ENCODE measurements around the gene SETMAR. TPM values are rescaled to one million over a fixed set of nuclear protein-coding genes. Genes with fewer than 3 reads are reported as not detected.
"Not testable (repeated sequence)": the region's sequence is repeated elsewhere in the genome, so short reads cannot be mapped to it uniquely, and the experiment has no call there.

The SETMAR gene
- polyA plus RNA-seq, 3 donors, result 9.6 to 23.5 (median 17.1) TPM

DNA sequence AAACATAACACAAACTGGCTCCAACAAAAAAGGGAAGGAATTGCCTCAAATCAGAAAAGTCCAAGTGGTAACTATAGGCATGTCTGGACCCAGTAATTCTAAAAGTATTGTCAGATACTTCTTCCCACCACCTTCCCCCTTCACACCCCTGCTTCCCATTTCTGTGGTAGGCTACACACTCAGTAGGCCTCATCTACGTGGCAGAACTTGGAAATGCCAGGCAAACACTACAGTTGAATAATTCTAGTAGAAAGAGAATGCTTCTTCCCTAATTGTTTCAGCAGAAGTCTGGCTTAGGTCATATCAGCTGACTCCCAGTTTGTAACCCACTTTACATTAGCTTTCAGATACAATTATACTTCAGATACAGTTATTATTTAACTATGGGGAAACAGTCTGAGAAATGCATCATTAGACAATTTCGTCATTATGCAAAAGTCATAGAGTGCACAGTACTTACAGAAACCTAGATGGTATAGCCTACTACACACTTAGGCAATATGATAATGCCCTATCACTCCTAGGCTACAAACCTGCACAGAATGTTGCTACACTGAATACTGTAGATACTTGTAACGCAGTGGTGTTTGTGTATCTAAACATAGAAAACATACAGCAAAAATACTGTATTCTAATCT lies 6.4 kb downstream of the SETMAR start:
- H3K27ac ChIP-seq (ENCODE audit: low read depth, low read length), result no peak overlapping the region
- WGBS, 3 donors, result 70 to 74% (median 71%) methylated on average over 3 of the region's 3 CpGs

DNA sequence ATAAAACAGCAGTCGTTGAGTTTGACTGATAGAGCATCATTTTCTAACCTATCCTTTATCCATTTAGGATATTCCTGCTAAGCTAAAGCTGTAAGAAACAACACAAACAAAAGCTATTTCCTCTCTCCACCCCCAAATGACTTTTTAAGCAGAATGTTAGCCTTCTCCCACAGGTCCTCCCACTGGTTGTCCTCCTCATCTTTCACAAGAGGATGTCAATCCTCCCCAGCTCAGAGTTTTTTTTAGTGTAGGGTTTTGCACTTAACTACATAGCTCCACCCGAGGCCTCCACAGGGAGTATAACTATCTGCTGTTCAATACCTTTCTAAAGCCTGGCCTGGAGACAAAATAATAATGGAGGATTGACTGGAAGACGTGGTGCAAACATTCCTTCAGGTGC lies 7.8 kb downstream of the SETMAR start:
- no peak overlapping the region for H3K27ac ChIP-seq (ENCODE audit: low read depth, low read length)
- WGBS, 3 donors, result 56 to 57% (median 56%) methylated on average over 3 of the region's 3 CpGs

- no peak overlapping the region for H3K27ac ChIP-seq (ENCODE audit: low read depth, low read length)
Measured at GRCh38 chr3:4311496-4311895, 8.3 kb downstream of the SETMAR start.

DNA sequence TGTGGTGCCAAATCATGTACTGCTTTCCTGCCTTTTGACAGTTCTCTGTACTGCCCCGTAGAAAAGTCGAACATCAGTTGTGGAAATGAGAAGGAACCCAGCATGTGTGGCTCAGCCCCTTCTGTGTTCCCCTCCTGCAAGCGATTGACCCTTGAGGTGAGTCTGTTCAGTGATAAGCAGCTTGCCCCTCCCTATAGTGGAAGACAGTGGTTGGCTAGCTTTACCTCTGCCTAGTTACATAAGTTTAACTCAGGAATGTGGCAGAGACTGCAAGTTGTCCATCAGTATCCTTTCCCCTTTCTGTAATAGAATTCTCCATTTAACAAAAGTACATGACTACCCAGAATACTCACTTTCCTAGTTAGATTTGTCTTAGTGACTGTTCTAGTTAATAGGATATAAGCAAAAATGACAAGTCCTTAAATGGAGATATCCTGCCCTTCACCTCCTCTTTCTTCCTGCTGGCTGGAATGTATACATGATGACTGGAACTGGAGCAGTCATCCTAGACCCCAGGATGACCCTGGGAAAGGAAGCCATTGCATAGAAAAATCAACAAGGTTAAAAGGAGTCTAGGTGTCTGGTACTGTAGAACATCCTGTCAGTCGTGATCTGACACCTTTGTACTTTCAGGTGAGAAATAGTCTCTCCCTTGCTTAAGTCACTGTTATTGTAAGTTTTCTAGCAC lies 10.6 kb downstream of the SETMAR start:
- WGBS, 3 donors, result 89 to 93% (median 92%) methylated on average over 4 of the region's 4 CpGs

GRCh38 chr3:4314688-4315087 lies 11.5 kb downstream of the SETMAR start:
- H3K27ac ChIP-seq (ENCODE audit: low read depth, low read length), result no peak overlapping the region
- WGBS, 3 donors, result 87 to 89% (median 88%) methylated on average over 4 of the region's 4 CpGs

More for the DNA sequence above, 10.6 kb downstream of the SETMAR start:
- no peak overlapping the region for H3K27ac ChIP-seq (ENCODE audit: low read depth, low read length)

- no peak overlapping the region for H3K27ac ChIP-seq (ENCODE audit: low read depth, low read length)
Measured at GRCh38 chr3:4320096-4320911, 17.1 kb downstream of the SETMAR start.

DNA sequence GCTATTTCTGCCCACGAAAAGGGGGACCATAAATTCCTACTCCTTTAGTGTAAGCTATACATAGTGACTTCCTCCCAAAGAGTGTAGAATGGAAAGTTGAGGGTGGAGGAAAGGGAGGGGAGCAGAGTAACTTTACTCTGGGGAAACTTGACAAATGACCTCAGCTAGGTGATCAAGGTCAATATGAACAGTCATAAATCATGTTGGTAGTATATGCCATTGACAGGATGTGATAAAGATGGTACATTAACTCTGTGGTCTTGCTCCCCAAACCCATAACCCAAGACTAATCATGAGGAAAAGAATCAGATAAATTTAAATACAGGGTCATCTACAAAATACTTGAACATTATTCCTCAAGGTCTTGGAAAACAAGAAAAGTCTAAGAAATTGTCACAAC lies 18.6 kb downstream of the SETMAR start:
- no peak overlapping the region for H3K27ac ChIP-seq (ENCODE audit: low read depth, low read length)
- 73 to 94% (median 76%) methylated on average over 1 of the region's 1 CpG for WGBS, 3 donors

DNA sequence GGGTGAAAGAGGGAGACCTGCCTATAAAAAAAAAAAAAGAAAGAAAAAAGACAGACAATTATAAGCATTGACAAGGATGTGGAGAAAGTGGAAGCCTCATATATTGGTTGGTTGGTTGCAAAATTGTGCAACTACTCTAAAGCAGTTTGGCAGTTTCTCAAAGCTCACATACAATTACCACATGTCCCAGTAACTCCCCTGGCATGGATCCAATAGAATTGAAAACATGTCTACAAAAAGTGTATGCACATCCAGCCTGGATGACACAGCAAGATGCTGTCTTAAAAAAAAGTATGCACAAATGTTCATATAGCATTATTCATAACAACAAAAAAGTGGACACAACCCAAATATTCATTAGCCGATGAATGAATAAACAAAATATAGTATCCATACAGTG lies 19.5 kb downstream of the SETMAR start:
- WGBS, 3 donors, result 88 to 93% (median 89%) methylated on average over 1 of the region's 1 CpG
- H3K27ac ChIP-seq (ENCODE audit: low read depth, low read length), result no peak overlapping the region

DNA sequence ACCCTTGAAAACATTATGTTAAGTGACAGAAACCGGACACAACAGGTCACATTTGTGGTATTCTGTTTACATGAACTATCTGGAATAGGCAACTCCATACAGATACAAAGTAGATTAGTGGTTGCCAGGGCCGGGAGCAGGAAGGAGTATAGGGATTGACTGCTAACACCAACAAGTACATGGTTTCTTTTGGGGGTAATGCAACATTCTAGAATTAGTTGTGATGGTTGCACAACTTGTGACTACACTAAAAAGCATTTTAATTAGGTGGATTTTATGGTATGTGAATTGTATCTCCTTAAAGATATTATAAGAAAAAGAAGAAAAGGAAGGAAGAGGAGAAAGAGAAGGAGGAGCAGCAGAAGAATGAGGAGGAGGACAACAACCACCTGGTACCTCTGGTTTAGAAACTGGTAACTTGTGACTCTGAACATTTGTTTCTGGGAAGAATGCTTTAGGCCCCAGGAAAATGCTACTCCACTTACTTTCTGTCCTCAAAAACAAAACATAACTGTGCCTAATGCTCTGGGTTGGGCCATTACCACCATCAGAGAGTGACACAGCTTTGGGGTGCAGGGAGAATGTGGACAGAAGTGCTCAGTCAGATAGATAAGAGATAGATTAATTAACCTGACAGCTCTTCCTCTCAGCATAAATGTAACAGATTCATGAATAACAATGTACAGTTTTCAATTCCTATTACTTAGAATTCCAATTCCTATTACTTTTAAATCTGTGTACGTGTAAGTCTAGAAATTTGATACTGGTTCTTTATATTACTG lies 20.3 kb downstream of the SETMAR start:
- H3K27ac ChIP-seq (ENCODE audit: low read depth, low read length), result no peak overlapping the region
- 81 to 84% (median 83%) methylated on average over 3 of the region's 3 CpGs for WGBS, 3 donors

DNA sequence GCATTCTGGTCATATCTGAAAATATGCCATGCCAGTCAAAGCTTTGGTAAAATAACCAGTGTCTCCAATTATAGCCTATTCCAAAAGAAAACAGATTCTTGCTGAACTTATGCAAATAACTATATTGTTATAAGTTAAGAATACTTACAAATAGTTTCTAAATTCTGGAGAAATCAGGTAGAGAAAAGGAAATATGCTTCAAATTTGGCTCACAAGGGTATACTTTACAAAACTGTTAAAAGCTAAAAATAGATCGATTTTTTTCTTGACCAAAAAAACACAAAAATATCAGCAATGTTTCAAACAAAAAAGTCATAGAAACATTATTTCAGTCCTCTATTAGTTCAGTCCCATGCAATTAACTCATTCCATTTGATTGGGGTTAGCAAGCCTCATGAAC lies 23.7 kb downstream of the SETMAR start:
- WGBS, 3 donors, result 96% methylated on average over 1 of the region's 1 CpG
- no peak overlapping the region for H3K27ac ChIP-seq (ENCODE audit: low read depth, low read length)

DNA sequence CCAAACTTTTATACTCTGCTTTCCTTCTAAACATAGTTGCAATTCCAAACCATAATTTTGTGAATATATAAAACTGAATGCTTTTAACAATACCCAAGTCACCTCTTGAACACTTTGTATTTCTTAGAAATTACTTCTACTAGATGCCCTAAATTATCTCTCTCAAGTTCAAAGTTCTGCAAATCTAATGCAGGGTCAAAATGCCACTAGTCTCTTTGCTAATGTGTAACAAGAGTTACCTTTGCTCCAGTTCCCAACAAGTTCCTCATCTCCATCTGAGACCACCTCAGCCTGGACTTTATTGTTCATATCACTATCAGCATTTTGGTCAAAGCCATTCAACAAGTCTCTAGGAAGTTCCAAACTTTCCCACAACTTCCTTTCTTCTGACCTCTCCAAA lies 26.6 kb downstream of the SETMAR start:
- H3K27ac ChIP-seq (ENCODE audit: low read depth, low read length), result not testable (repeated sequence)

DNA sequence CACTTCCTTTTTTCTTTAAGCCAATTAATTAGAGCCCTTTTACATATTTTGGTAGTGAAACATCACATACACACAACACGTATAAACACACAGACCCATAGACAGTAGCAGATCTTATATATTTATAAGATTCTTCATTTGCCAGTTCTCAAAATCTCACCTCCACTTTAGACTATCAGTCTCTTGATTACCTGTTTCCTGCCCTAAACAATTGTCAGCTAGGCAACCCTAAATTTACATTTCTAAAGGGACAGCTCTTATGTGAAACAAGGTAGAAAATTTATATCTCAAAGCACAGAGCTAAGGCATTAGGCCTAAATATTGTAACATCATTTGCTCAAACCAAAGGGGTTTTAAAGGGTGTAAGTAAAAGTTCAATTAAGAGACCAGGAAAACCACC lies 28.9 kb downstream of the SETMAR start:
- WGBS, 3 donors, result 88 to 97% (median 91%) methylated on average over 1 of the region's 1 CpG
- no peak overlapping the region for H3K27ac ChIP-seq (ENCODE audit: low read depth, low read length)

- WGBS, 3 donors, result 93 to 96% (median 94%) methylated on average over 3 of the region's 3 CpGs
Measured at GRCh38 chr3:4332574-4332973, 29.4 kb downstream of the SETMAR start.

DNA sequence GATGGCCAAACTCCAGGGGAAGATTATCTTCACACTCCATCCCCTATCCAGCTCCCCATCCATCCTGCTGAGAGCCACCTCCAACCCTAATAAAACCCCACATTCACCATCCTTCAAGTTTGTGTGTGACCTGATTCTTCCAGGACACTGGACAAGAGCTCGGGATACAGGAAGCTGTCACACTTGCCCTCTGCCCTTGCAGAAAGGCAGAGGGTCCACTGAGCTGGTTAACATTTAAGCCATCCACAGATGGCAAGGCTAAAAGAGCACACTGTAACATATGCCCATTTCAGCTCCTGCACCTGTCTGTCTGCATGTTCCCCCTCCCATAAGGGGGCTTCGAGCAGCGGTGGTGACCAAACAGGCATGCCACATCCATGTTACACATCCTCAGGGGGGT lies 29.8 kb downstream of the SETMAR start:
- H3K27ac ChIP-seq (ENCODE audit: low read depth, low read length), result no peak overlapping the region
- 78 to 90% (median 89%) methylated on average over 3 of the region's 3 CpGs for WGBS, 3 donors

More at GRCh38 chr3:4332574-4332973, 29.4 kb downstream of the SETMAR start:
- H3K27ac ChIP-seq (ENCODE audit: low read depth, low read length), result no peak overlapping the region

DNA sequence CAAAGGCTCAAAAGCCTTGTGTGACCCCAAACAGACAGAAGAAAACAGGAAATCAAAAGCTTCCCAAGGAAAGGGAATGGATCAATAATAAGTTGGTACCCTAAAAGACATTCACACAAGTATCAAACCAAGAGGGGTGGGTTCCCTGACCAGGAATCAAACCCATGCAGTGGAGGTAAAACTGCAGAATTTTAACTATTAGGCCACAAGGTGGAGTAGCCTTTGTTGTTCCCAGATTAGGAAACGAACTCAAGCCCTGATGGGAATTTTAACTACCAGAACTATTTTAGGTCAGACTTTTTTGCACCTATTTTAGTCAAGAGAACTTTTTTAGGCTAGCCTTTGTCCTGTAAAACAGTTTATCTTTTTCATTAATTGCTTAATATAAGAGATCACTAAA lies 31.4 kb downstream of the SETMAR start:
- H3K27ac ChIP-seq (ENCODE audit: low read depth, low read length), result no peak overlapping the region
- WGBS, 3 donors, result 41 to 58% (median 44%) methylated on average over 1 of the region's 1 CpG

- H3K27ac ChIP-seq (ENCODE audit: low read depth, low read length), result no peak overlapping the region
- 54 to 65% (median 63%) methylated on average over 5 of the region's 5 CpGs for WGBS, 3 donors
Measured at GRCh38 chr3:4335840-4336562, 32.8 kb downstream of the SETMAR start.

GRCh38 chr3:4336850-4337546 lies 33.8 kb downstream of the SETMAR start:
- no peak overlapping the region for H3K27ac ChIP-seq (ENCODE audit: low read depth, low read length)
- WGBS, 3 donors, result 50 to 63% (median 59%) methylated on average over 3 of the region's 3 CpGs

DNA sequence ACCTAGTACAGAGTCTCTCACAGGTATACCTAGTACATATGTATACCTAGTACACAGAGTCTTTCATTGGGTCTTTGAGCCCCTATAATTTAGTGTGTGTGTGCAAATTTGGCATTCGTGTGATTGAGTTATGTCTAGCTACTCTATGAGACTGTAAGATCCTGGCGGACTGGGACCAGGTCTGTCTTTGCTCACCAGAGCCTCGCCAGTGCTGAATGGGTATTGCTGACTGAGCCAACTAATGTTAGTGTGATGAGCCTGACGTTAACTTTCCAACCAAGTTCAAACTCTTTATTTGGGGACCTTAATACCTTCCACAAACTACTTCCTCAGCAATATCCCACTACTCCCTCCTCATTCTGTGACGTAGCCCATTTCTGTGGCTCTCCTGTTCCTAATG lies 35.6 kb downstream of the SETMAR start:
- H3K27ac ChIP-seq (ENCODE audit: low read depth, low read length), result no peak overlapping the region
- WGBS, 3 donors, result 86 to 96% (median 95%) methylated on average over 5 of the region's 5 CpGs

Data from adipose tissue (tissue), 3 donors.